A673 (cell line): ENCODE data around the gene SLC9A1. TPM values are rescaled to one million over a fixed set of nuclear protein-coding genes. Genes with fewer than 3 reads are reported as not detected.

Source experiments
- BruUV-seq: library from RNA; stranded (reverse); fragments of 400-500 nt; replicated peaks from 2 replicates; lab custom pipeline; 2021; lab: Mats Ljungman, UMichigan
- CTCF ChIA-PET: fragments of 300-600 bp; sonication (Branson Sonifier 250); formaldehyde crosslinking; loops from one replicate; lab custom pipeline; 2022; ENCODE audit warnings: antibody characterized with exemption; lab: Charles Lee
- POLR2A ChIA-PET: fragments of 300-600 bp; sonication (Branson Sonifier 250); formaldehyde crosslinking; loops from one replicate; lab custom pipeline; 2022; ENCODE audit warnings: antibody characterized with exemption; ENCODE audit not compliant: low non-redundant PET; lab: Charles Lee
- DNase-seq: peaks from one replicate; pipeline ENCODE4 v3.0.0-alpha.2; 2015; ENCODE audit warnings: low spot score
- H3K27ac ChIP-seq: fragments of 200-600 bp; sonication (generic); 2 replicates; pipeline ENCODE4 v1.5.1; 2016; ENCODE audit warnings: mixed run types, low read depth, mild to moderate bottlenecking, mixed read lengths, antibody characterized with exemption, low read length; ENCODE audit not compliant: poor library complexity, severe bottlenecking
- H3K27me3 ChIP-seq: fragments of 200-600 bp; sonication (generic); replicated peaks from 2 replicates; pipeline ENCODE4 v1.6.1; 2017; ENCODE audit warnings: mixed run types, low read depth, mild to moderate bottlenecking, mixed read lengths, antibody characterized with exemption, low read length; ENCODE audit not compliant: insufficient read depth, poor library complexity
- H3K36me3 ChIP-seq: fragments of 200-600 bp; sonication (generic); 2 replicates; pipeline ENCODE4 v1.6.1; 2016; ENCODE audit warnings: mixed run types, mild to moderate bottlenecking, mixed read lengths, antibody characterized with exemption, low read length; ENCODE audit not compliant: insufficient read depth, poor library complexity, severe bottlenecking
- H3K4me1 ChIP-seq: fragments of 200-600 bp; sonication (generic); 2 replicates; pipeline ENCODE4 v1.6.1; 2017; ENCODE audit warnings: mixed run types, mild to moderate bottlenecking, mixed read lengths, antibody characterized with exemption, low read length; ENCODE audit not compliant: insufficient read depth, poor library complexity, severe bottlenecking
- H3K4me3 ChIP-seq: fragments of 200-600 bp; sonication (generic); 2 replicates; pipeline ENCODE4 v1.5.1; 2016; ENCODE audit warnings: low read depth, mixed run types, mild to moderate bottlenecking, mixed read lengths, low read length; ENCODE audit not compliant: poor library complexity, severe bottlenecking
- H3K9me3 ChIP-seq: fragments of 200-600 bp; sonication (generic); 2 replicates; pipeline ENCODE4 v1.6.1; 2016; ENCODE audit warnings: mixed run types, low read depth, mild to moderate bottlenecking, mixed read lengths, antibody characterized with exemption, low read length; ENCODE audit not compliant: poor library complexity, severe bottlenecking
- EZH2 ChIP-seq: fragments of 200-600 bp; sonication (generic); IDR thresholded peaks from 2 replicates; pipeline ENCODE4 v1.6.1; 2017; ENCODE audit warnings: borderline replicate concordance, low read depth, mild to moderate bottlenecking, mixed read lengths, antibody characterized with exemption, low read length; ENCODE audit not compliant: poor library complexity, severe bottlenecking
- intact Hi-C: fragments of 100-400 bp; cut with micrococcal nuclease; formaldehyde crosslinking; loops from one replicate; pipeline ENCODE4 v1.10.0; 2022; ENCODE audit not compliant: unreplicated experiment
- total RNA-seq: library from RNA; stranded (reverse); gene quantifications from 2 replicates; pipeline ENCODE4 v1.2.3, GENCODE V29; 2021
- TF ChIP-seq, protein P1 (sequence below): fragments of 300-800, 200-600 bp; sonication (generic); conservative IDR thresholded peaks from 2 replicates; pipeline ENCODE4 v1.5.1; 2017; ENCODE audit warnings: low read depth, mild to moderate bottlenecking, antibody characterized with exemption, low read length, moderate library complexity, mixed read lengths

Gene SLC9A1
- total RNA-seq, 1 experiment from 2014 or later: 30.2 TPM

DNA sequence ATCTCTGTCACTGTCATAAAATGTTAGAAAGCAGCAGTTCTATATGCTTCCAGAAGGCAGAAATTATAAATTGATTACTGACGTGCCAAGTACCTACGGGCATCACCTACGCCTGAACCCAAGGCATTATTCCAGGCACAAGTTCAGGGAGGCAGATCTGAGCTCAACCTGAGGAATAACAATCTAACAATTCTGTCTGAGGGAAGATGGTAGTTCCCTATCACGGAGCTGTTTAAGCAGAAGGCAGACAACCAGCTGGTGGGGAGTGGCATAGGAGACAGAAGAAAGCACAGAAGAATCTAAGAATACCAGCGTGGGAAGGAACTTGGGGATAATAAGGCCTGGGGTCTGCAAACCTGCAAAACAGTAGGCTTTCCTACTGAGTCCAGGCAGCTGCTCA is 40.4 kb downstream of the SLC9A1 start:
- TF ChIP-seq, protein P1, sequence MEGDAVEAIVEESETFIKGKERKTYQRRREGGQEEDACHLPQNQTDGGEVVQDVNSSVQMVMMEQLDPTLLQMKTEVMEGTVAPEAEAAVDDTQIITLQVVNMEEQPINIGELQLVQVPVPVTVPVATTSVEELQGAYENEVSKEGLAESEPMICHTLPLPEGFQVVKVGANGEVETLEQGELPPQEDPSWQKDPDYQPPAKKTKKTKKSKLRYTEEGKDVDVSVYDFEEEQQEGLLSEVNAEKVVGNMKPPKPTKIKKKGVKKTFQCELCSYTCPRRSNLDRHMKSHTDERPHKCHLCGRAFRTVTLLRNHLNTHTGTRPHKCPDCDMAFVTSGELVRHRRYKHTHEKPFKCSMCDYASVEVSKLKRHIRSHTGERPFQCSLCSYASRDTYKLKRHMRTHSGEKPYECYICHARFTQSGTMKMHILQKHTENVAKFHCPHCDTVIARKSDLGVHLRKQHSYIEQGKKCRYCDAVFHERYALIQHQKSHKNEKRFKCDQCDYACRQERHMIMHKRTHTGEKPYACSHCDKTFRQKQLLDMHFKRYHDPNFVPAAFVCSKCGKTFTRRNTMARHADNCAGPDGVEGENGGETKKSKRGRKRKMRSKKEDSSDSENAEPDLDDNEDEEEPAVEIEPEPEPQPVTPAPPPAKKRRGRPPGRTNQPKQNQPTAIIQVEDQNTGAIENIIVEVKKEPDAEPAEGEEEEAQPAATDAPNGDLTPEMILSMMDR: no peak
- TF ChIP-seq EZH2: no peak
- ChIA-PET POLR2A (no interaction called here), CTCF (interaction anchor here (1.1 kb wide), 1 partner anchor 12 kb away, joined by 3 read pairs; no protein-coding TSS in a partner anchor)
- Histone ChIP-seq H3K9me3 (no peaks in the 10 kb centered on the region), H3K27me3 (no peaks in the 10 kb centered on the region), H3K36me3 (no peaks in the 10 kb centered on the region), H3K4me1 (peaks cover 28% of the 10 kb centered on the region), H3K27ac (no peak overlapping the region), H3K4me3 (no peak overlapping the region)
- BruUV-seq: no TSS peak
- intact Hi-C loops: loop anchor here (5.0 kb wide), 1 partner anchor 43 kb away; the partner anchor contains the start of gene SLC9A1
- no peak for DNase-seq

DNA sequence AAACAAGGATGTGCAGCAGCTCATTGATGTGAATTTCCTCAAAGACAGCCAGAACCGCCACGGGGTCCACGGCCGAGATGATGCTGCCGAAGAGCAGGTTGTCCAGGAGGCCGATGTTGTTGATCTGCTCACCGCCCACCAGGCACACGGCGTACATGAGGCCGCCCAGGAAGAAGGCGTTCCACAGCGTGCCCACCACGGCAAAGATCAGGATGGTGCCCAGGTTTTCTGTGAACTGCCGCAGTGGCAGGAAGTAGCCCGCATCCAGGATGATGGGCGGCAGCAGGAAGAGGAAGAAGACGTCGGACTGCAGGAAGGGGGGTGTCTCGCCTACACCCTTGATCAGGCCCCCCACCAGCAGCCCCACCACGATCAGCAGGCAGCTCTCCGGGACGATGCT is 41.1 kb downstream of the SLC9A1 start:
- Histone ChIP-seq H3K36me3 (no peaks in the 10 kb centered on the region), H3K4me3 (no peak overlapping the region), H3K27ac (peak overlapping the region; percentile 49), H3K4me1 (peaks cover 22% of the 10 kb centered on the region), H3K9me3 (no peaks in the 10 kb centered on the region), H3K27me3 (no peaks in the 10 kb centered on the region)
- TF ChIP-seq, protein P1: no peak
- TF ChIP-seq EZH2: no peak
- CTCF ChIA-PET: interaction anchor here (1.1 kb wide), 1 partner anchor 11 kb away, joined by 3 read pairs; no protein-coding TSS in a partner anchor
- no TSS peak for BruUV-seq
- intact Hi-C loops: loop anchor here (5.0 kb wide), 1 partner anchor 43 kb away; the partner anchor contains the start of gene SLC9A1
- POLR2A ChIA-PET: no interaction called here
- DNase-seq: no peak

DNA sequence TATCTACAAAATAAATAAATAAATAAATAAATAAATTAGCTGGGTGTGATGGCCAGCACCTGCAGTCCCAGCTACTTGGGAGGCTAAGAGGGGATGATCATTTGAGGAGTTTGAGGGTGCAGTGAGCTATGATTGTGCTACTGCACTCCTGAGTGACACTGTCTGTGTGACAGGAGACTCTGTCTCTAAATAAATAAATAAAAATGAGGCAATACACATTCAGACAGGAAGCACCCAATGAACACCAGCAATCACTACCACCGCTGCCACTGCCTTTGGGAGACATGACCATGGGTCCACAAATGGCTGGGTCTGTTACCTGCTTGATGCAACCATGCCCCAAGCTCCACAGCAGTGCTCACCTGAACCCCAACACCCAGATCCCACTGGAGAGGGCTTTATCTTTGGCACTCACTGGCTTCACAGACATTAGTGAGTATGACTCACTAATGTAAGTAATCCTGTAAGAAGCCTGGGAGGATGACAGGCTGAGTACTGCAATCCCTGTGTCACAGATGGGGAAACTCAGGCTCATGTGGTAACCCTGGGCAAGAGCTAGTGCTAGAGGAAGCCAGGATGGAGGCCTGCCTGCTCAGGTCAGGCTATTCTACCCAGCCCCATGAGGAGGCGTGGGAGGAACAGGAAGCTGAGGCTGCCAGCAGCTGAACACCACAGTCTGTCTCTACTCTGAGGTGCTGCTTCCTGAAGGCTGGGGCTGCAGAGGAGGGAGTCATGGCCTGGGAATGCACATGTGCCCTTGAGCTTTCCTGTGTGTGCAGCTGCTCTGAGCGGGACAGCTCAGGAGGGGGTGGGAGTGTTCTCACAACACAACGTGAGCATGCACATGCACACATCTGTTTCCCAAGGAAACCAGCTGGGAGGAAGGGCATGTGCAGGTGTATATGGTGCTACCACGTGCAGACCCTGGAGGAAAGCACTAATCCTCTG is 43.0 kb downstream of the SLC9A1 start:
- no peak for TF ChIP-seq EZH2
- TF ChIP-seq, protein P1: no peak
- H3K27me3 ChIP-seq: no peaks in the 10 kb centered on the region
- no TSS peak for BruUV-seq
- peaks cover 22% of the 10 kb centered on the region for H3K4me1 ChIP-seq
- H3K36me3 ChIP-seq: no peaks in the 10 kb centered on the region
- POLR2A ChIA-PET: interaction anchor here (0.5 to 1.1 kb wide), 3 partner anchors 12 to 225 kb away, joined by 3 to 7 read pairs (median 4); partner anchors contain the start of gene SLC9A1
- H3K27ac ChIP-seq: peak overlapping the region; percentile 49
- intact Hi-C loops: loop anchor here (5.0 kb wide), 1 partner anchor 45 kb away; the partner anchor contains the start of gene SLC9A1
- CTCF ChIA-PET: interaction anchor here (1.6 kb wide), 1 partner anchor 13 kb away, joined by 5 read pairs; no protein-coding TSS in a partner anchor
- DNase-seq: peak; percentile 91
- no peaks in the 10 kb centered on the region for H3K9me3 ChIP-seq
- no peak overlapping the region for H3K4me3 ChIP-seq
